IMR-90 (cell line): ENCODE results near the gene KL. TPM values are rescaled to one million over a fixed set of nuclear protein-coding genes. Genes with fewer than 3 reads are reported as not detected.

Experiments used
- ATAC-seq: fragments of 200-7000 bp; cut with Tn5 transposase; 2 replicates; pipeline ENCODE4 v1.9.1; 2020; ENCODE audit warnings: low read depth, mild to moderate bottlenecking, moderate library complexity
- BruUV-seq: library from RNA; stranded (reverse); fragments of 400-500 nt; replicated peaks from 2 replicates; lab custom pipeline; 2021; lab: Mats Ljungman, UMichigan
- CTCF ChIA-PET: fragments of 300-600 bp; formaldehyde crosslinking; extraction: SDS; loops from one replicate; lab custom pipeline; 2021; ENCODE audit warnings: antibody characterized with exemption; lab: Yijun Ruan, JAX
- POLR2A ChIA-PET: fragments of 300-600 bp; sonication (Branson Sonifier 250); formaldehyde crosslinking; loops from one replicate; lab custom pipeline; 2022; ENCODE audit warnings: antibody characterized with exemption; ENCODE audit not compliant: unreplicated experiment; lab: Charles Lee
- DNase-seq: peaks from one replicate; pipeline ENCODE4 v3.0.0; 2013
- H2AFZ ChIP-seq: replicated peaks from 2 replicates; pipeline ENCODE3; 2013; ENCODE audit warnings: low read length, mild to moderate bottlenecking; ENCODE audit not compliant: poor library complexity
- H2AK5ac ChIP-seq: 2 replicates; pipeline ENCODE4 v1.6.1; 2013; ENCODE audit warnings: low read depth, low read length, inconsistent platforms
- H2AK9ac ChIP-seq: replicated peaks from 2 replicates; pipeline ENCODE3; 2013; ENCODE audit warnings: mild to moderate bottlenecking, low read depth, low read length, moderate library complexity; ENCODE audit not compliant: poor library complexity
- H2BK120ac ChIP-seq: 2 replicates; pipeline ENCODE4 v1.6.1; 2013; ENCODE audit warnings: low read depth, low read length, inconsistent platforms
- H2BK15ac ChIP-seq: 3 replicates; pipeline ENCODE4 v1.6.1; 2013; ENCODE audit warnings: low read depth, low read length, inconsistent platforms
- H2BK20ac ChIP-seq: 2 replicates; pipeline ENCODE4 v1.6.1; 2013; ENCODE audit warnings: low read depth, mild to moderate bottlenecking, inconsistent platforms, low read length, moderate library complexity
- H2BK5ac ChIP-seq: 2 replicates; pipeline ENCODE4 v1.6.1; 2013; ENCODE audit warnings: mild to moderate bottlenecking, low read depth, low read length, inconsistent platforms; ENCODE audit not compliant: poor library complexity, severe bottlenecking
- H3K14ac ChIP-seq: replicated peaks from 2 replicates; pipeline ENCODE4 v1.6.1; 2013; ENCODE audit warnings: low read depth, low read length, inconsistent platforms
- H3K18ac ChIP-seq: 2 replicates; pipeline ENCODE4 v1.6.1; 2013; ENCODE audit warnings: low read depth, low read length, control low read depth
- H3K23ac ChIP-seq: 2 replicates; pipeline ENCODE4 v1.6.1; 2013; ENCODE audit warnings: low read depth, low read length, inconsistent platforms
- H3K27ac ChIP-seq: 2 replicates; pipeline ENCODE4 v1.5.1; 2013; ENCODE audit warnings: mild to moderate bottlenecking, control low read depth, low read length; ENCODE audit not compliant: insufficient read depth
- H3K27me3 ChIP-seq: 2 replicates; pipeline ENCODE4 v1.6.1; 2013; ENCODE audit warnings: low read length; ENCODE audit not compliant: control insufficient read depth, insufficient read depth
- H3K36me3 ChIP-seq: 2 replicates; pipeline ENCODE4 v1.6.1; 2013; ENCODE audit warnings: low read length, mixed read lengths; ENCODE audit not compliant: control insufficient read depth, insufficient read depth
- H3K4ac ChIP-seq: 2 replicates; pipeline ENCODE4 v1.6.1; 2013; ENCODE audit warnings: low read depth, low read length, inconsistent platforms
- H3K4me1 ChIP-seq: 2 replicates; pipeline ENCODE4 v1.6.1; 2013; ENCODE audit warnings: low read length, mixed read lengths; ENCODE audit not compliant: control insufficient read depth, insufficient read depth
- H3K4me2 ChIP-seq: 2 replicates; pipeline ENCODE4 v1.6.1; 2013; ENCODE audit warnings: low read depth, mild to moderate bottlenecking, control low read depth, low read length, moderate library complexity
- H3K4me3 ChIP-seq: 2 replicates; pipeline ENCODE4 v1.5.1; 2013; ENCODE audit warnings: low read depth, mild to moderate bottlenecking, control low read depth, low read length, moderate library complexity; ENCODE audit not compliant: insufficient read depth
- H3K56ac ChIP-seq: 2 replicates; pipeline ENCODE4 v1.6.1; 2013; ENCODE audit warnings: low read length, inconsistent platforms; ENCODE audit not compliant: insufficient read depth; ENCODE audit errors: extremely low read depth
- H3K79me1 ChIP-seq, 2 experiments: 2 replicates each; pipeline ENCODE4 v1.6.1; 2013; ENCODE audit warnings: low read length in 2 of 2, inconsistent platforms in 1 of 2, low read depth in 1 of 2
- H3K9ac ChIP-seq: 2 replicates; pipeline ENCODE4 v1.6.1; 2013; ENCODE audit warnings: low read depth, low read length, control low read depth
- H3K9me1 ChIP-seq: 2 replicates; pipeline ENCODE4 v1.6.1; 2013; ENCODE audit warnings: low read length, inconsistent platforms; ENCODE audit not compliant: insufficient read depth
- H3K9me3 ChIP-seq: 2 replicates; pipeline ENCODE4 v1.6.1; 2013; ENCODE audit warnings: low read length; ENCODE audit not compliant: control insufficient read depth, insufficient read depth
- H4K20me1 ChIP-seq: 2 replicates; pipeline ENCODE4 v1.6.1; 2013; ENCODE audit warnings: low read length, inconsistent platforms; ENCODE audit not compliant: insufficient read depth
- H4K5ac ChIP-seq: 2 replicates; pipeline ENCODE4 v1.6.1; 2013; ENCODE audit warnings: mild to moderate bottlenecking, low read depth, low read length, control low read depth
- H4K8ac ChIP-seq, 2 experiments: 2 replicates each; pipeline ENCODE4 v1.6.1; 2013; ENCODE audit warnings: low read depth in 2 of 2, low read length in 2 of 2, control low read depth in 1 of 2, inconsistent platforms in 1 of 2
- H4K91ac ChIP-seq: 2 replicates; pipeline ENCODE4 v1.6.1; 2013; ENCODE audit warnings: low read depth, low read length, inconsistent platforms; ENCODE audit not compliant: insufficient read depth
- CEBPB ChIP-seq: IDR thresholded peaks from 2 replicates; pipeline ENCODE4 v1.6.1; 2012; ENCODE audit warnings: low read depth, low read length, improper control_type of control experiment
- WGBS, 2 experiments: methylation state at CpG; one replicate each; pipeline versions ENCODE4 v1.1.5 to v1.1.7; 2013; ENCODE audit warnings: missing lambda C conversion rate in 2 of 2; ENCODE audit not compliant: insufficient read length in 1 of 2; ENCODE audit errors: extremely low coverage in 2 of 2; 5-methylcytosine and 5-hydroxymethylcytosine counted together
- dilution Hi-C: fragments of 300-500 bp; cut with HindIII; formaldehyde crosslinking; loops from one replicate; pipeline ENCODE4 v1.14.3; 2018; ENCODE audit warnings: low sequenced_read_pairs; ENCODE audit not compliant: unreplicated experiment
- in situ Hi-C: fragments of 300-500 bp; cut with MboI; formaldehyde crosslinking; loops from 3 replicates; pipeline ENCODE4 v1.14.3; 2019; ENCODE audit warnings: low sequenced_read_pairs, inconsistent platforms, mixed read lengths
- intact Hi-C: fragments of 100-400 bp; cut with micrococcal nuclease; formaldehyde crosslinking; loops from 2 replicates; pipeline ENCODE4 v1.10.0; 2022
- polyA plus RNA-seq, 3 experiments: library from polyadenylated mRNA; depleted of rRNA; stranded (reverse); fragments of >200 nt; gene quantifications; 2 replicates each; pipeline ENCODE4 v1.2.3, GENCODE V29; 2012; ENCODE audit warnings: low replicate concordance in 1 of 3
- total RNA-seq: library from RNA; depleted of rRNA; stranded (reverse); fragments of >200 nt; gene quantifications from 2 replicates; pipeline ENCODE4 v1.2.3, GENCODE V29; 2012
- TF ChIP-seq, protein P1 (sequence below): fragments of 150-350 bp; IDR thresholded peaks from 2 replicates; pipeline ENCODE4 v1.6.1; 2016; ENCODE audit warnings: low read depth, mild to moderate bottlenecking, low read length, moderate library complexity, borderline replicate concordance

KL gene
- total and polyA plus RNA-seq, 2 of the 4 experiments (the other 2 are of a cell fraction) = not detected

DNA sequence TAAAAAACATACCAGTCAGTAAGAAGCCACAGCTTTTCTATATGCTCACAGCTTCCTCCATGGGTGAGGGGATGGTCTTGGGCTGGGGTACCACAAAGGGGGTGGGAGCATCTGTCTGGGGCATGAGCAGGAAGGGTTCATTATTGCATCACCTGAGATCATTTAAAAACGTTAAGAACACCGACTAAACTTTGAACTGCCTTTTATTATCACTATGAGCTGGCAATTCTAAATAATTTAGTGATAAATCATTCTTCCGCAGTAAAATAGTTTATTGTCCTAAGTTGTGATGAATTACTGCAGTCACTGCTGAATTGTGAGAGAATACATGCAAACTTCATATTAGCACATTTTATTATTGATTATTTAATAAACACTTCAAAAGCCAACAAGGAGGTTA lies 71.6 kb downstream of the KL start:
- CTCF ChIA-PET = no interaction called here
- WGBS, 2 experiments = no CpG with 5 or more reads among the region's 3 CpGs
- no peak for DNase-seq

More for the DNA sequence above, 71.6 kb downstream of the KL start:
- Histone ChIP-seq H2BK15ac (no peak overlapping the region), H2BK120ac (no peak overlapping the region), H3K36me3 (no peaks in the 10 kb centered on the region), H3K9me1 (no peaks in the 10 kb centered on the region), H3K23ac (peak overlapping the region; percentile 56; the same call in 1 of the 2 replicates), H3K27me3 (no peaks in the 10 kb centered on the region), H4K91ac (no peak overlapping the region), H3K9ac (no peak overlapping the region), H3K9me3 (no peaks in the 10 kb centered on the region), H3K56ac (no peak overlapping the region), H3K4me1 (no peaks in the 10 kb centered on the region), H3K27ac (no peak overlapping the region), H3K4ac (no peak overlapping the region), H3K18ac (no peak overlapping the region), H3K79me1 (no peaks in the 10 kb centered on the region), H2AFZ (no peak overlapping the region), H3K4me2 (no peak overlapping the region), H2BK5ac (no peak overlapping the region), H4K5ac (no peak overlapping the region), H3K4me3 (no peak overlapping the region), H4K8ac (no peak overlapping the region), H4K20me1 (no peaks in the 10 kb centered on the region), H2BK20ac (no peak overlapping the region), H2AK9ac (no peak overlapping the region), H2AK5ac (no peak overlapping the region), H3K14ac (no peak overlapping the region)
- in situ Hi-C loops = no loop called here
- peak; percentile 69 for TF ChIP-seq CEBPB
- TF ChIP-seq, protein P1, sequence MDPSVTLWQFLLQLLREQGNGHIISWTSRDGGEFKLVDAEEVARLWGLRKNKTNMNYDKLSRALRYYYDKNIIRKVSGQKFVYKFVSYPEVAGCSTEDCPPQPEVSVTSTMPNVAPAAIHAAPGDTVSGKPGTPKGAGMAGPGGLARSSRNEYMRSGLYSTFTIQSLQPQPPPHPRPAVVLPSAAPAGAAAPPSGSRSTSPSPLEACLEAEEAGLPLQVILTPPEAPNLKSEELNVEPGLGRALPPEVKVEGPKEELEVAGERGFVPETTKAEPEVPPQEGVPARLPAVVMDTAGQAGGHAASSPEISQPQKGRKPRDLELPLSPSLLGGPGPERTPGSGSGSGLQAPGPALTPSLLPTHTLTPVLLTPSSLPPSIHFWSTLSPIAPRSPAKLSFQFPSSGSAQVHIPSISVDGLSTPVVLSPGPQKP = no peak
- dilution Hi-C loops = no loop called here
- POLR2A ChIA-PET = no interaction called here
- no TSS peak for BruUV-seq
- intact Hi-C loops = no loop called here
- ATAC-seq = no peak
